ENCODE data around the gene REG3A. TPM values are rescaled to one million over a fixed set of nuclear protein-coding genes. Genes with fewer than 3 reads are reported as not detected.

The REG3A gene
- total and polyA plus RNA-seq, 2 donors = not detected

DNA sequence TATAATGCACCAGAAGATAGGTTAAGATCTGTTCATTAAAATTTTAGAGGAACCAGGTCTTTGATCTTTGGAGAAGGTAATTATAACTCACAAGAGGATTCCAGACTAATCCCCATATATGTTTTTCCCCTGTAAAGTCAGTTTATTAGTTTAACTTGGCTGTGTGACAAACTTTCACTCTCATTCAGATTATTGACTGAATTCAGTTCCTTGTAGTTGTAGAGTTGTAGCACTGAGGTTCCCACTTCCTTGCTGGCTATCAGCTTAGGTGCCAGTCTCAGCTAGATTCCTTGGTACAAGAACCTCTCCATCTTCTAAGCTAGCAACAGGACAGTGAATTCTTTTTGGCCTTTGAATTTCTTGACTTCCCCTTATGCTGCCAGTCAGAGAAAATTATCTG, 20.1 kb downstream of the REG3A start:
- no peaks in the 10 kb centered on the region for H3K36me3 ChIP-seq (ENCODE audit: insufficient read depth)
- H3K4me3 ChIP-seq (ENCODE audit: low read depth, low read length) = no peak overlapping the region
- H3K4me1 ChIP-seq (ENCODE audit: insufficient read depth) = no peaks in the 10 kb centered on the region
- DNase-seq (ENCODE audit: extremely low spot score) = no peak
- no peak overlapping the region for H3K27ac ChIP-seq (ENCODE audit: low read depth)

DNA sequence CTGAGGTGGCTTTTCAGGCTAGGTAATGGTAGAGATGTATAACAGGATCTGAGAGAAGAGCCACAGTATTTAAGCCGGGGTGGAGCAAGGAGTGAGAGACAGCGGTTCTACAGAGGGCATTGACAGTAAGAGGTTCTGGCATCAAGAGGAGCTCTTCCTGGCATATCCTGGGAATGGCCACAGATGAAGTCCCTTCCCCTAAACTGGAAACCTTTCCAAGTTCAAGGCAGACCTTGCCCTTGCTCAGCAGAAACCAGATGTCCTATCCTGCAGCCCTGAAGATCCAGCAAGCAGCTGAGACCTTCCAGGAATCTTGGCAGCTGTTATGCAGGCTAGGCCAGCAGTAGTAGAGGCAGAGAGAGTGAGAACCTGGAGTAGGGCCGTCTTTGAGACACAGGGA, 21.2 kb downstream of the REG3A start:
- DNase-seq (ENCODE audit: extremely low spot score) = no peak
- no peak overlapping the region for H3K4me3 ChIP-seq (ENCODE audit: low read depth, low read length)
- H3K4me1 ChIP-seq (ENCODE audit: insufficient read depth) = no peaks in the 10 kb centered on the region
- H3K27ac ChIP-seq (ENCODE audit: low read depth) = no peak overlapping the region
- WGBS = 90% methylated on average over 3 of the region's 3 CpGs
- no peaks in the 10 kb centered on the region for H3K36me3 ChIP-seq (ENCODE audit: insufficient read depth)

DNA sequence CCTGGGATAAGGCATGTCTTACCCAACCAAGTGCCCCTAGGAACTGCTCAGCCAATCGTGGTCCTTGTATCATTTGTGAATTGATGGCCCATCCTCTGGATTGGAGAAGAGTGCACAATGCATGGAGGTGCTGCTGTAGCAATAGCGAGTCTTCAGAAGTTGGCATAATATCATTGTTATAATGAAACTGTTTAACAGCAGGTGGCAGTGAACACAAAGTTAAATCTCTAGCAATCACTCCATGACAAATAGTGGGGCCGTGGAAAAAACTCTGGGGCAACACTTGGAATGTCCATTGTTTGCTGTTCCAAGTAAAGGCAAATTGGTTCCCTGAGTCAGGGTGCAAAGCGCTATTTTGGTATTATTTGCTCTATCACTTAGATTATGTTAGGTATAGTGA, 27.9 kb downstream of the REG3A start:
- H3K27ac ChIP-seq (ENCODE audit: low read depth) = no peak overlapping the region
- no peak for DNase-seq (ENCODE audit: extremely low spot score)
- 84% methylated on average over 4 of the region's 4 CpGs for WGBS
- no peak overlapping the region for H3K4me3 ChIP-seq (ENCODE audit: low read depth, low read length)
- H3K4me1 ChIP-seq (ENCODE audit: insufficient read depth) = no peaks in the 10 kb centered on the region
- H3K36me3 ChIP-seq (ENCODE audit: insufficient read depth) = no peaks in the 10 kb centered on the region

DNA sequence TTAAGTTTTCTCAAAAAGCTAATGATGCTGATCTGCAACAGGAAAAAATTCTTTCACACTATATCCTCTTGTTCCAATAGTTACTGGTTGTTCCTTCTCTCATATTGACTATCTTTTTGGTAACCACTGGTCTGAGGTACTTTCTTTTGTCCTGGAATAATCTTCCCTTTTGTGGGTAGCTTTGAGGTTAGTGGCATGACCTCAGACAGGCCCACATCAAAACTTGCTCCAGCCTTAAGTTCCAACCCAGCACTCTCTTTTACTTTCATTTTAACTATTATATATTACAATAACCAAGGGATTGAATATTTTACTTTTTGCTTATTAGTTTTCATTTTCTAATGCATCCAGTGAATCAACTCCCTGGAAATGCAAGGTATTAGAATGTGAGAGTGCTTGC, 29.7 kb downstream of the REG3A start:
- H3K4me1 ChIP-seq (ENCODE audit: insufficient read depth) = no peaks in the 10 kb centered on the region
- no peaks in the 10 kb centered on the region for H3K36me3 ChIP-seq (ENCODE audit: insufficient read depth)
- H3K4me3 ChIP-seq (ENCODE audit: low read depth, low read length) = no peak overlapping the region
- H3K27ac ChIP-seq (ENCODE audit: low read depth) = no peak overlapping the region
- no peak for DNase-seq (ENCODE audit: extremely low spot score)

DNA sequence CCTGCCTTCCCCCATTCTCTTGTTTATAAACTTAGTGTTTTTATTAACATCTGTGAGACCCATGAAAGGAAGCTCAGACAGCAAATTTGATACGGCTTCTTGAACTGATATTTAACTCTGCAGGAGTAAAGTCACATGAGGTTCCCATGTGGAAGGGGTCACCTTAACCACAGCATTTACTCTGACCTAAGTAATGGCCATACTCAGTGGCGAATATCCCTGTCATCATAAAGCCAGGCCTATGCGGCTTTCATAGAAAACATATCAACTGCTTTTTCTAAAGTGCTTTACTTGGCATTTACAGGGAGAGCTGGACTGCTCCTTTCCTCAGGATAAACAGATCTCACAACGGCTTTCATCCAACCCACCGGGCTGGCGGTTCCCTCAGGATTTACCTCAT, 30.3 kb downstream of the REG3A start:
- Histone ChIP-seq H3K4me1 (ENCODE audit: insufficient read depth) (no peaks in the 10 kb centered on the region), H3K27ac (ENCODE audit: low read depth) (no peak overlapping the region), H3K36me3 (ENCODE audit: insufficient read depth) (no peaks in the 10 kb centered on the region), H3K4me3 (ENCODE audit: low read depth, low read length) (no peak overlapping the region)
- 40% methylated on average over 6 of the region's 6 CpGs for WGBS
- no peak for DNase-seq (ENCODE audit: extremely low spot score)

DNA sequence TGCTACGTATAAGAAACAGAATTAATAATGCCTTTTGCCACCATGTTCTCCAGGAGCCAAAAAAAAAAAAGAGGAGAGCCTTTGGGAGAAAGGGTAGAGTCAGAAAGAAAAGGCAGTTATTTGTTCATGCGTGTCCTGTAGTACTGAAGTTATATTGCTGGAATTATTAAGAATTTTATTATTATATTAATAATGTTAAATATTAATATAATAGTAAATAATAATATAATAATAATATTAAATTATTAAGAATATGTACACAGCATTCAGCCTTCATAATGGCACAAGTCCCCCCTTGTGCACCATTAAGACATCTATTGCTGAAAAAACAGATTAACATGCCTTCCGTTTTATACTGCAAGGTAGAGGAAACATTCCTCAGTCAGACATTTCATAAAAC, 31.1 kb downstream of the REG3A start:
- Histone ChIP-seq H3K27ac (ENCODE audit: low read depth) (no peak overlapping the region), H3K4me3 (ENCODE audit: low read depth, low read length) (no peak overlapping the region), H3K36me3 (ENCODE audit: insufficient read depth) (no peaks in the 10 kb centered on the region), H3K4me1 (ENCODE audit: insufficient read depth) (no peaks in the 10 kb centered on the region)
- DNase-seq (ENCODE audit: extremely low spot score) = no peak
- 86% methylated on average over 3 of the region's 3 CpGs for WGBS

DNA sequence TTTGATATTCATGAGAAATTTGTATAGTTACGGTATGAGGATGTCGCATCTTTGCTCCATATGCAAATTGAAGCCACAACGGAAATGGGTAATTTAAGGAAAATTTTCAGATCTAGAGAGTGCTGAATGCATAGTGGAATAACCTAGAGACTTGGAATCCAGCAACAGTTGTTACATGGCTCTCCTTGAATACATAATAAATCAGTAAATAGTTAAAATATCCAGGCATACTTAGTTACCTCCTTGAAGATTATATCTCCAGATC, 33.9 kb downstream of the REG3A start:
- WGBS = 92% methylated on average over 3 of the region's 3 CpGs
- H3K36me3 ChIP-seq (ENCODE audit: insufficient read depth) = no peaks in the 10 kb centered on the region
- no peak overlapping the region for H3K27ac ChIP-seq (ENCODE audit: low read depth)
- DNase-seq (ENCODE audit: extremely low spot score) = no peak
- no peak overlapping the region for H3K4me3 ChIP-seq (ENCODE audit: low read depth, low read length)
- no peaks in the 10 kb centered on the region for H3K4me1 ChIP-seq (ENCODE audit: insufficient read depth)

DNA sequence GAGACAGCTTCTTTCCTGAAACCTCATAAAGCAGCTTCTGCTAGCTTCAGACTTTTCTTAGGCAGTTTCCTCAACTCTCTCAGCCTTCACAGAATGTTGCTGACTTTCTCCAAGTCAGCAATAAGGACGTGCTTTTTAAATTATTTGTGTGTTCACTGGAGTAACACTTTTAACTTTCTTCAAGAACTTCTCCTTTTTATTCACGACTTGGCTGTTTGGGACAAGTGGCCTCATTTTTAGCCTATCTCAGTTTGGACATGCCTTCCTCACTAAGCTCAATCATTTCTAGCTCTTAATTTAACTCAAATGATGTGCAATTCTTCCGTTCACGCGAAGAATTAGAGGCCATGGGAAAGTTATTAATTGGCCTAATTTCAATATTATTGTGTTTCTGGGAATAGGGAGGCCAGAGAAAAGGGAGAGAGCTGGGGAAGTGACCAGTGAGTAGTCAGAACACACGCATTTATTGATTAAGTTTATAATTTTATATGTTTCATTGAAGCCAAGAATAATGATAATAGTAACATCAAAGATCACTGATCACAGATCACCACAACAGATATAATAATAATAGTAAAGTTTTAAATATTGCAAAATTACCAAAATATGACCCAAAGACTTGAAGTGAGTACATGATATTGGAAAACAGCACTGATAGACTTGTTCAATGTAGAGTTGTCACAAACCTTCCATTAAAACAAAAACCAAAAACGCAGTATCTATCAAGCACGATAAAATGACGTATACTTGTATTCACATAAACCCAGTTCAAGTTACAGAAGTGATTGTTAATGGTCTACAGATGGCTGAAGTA, 34.4 kb downstream of the REG3A start:
- Histone ChIP-seq H3K4me3 (ENCODE audit: low read depth, low read length) (no peak overlapping the region), H3K27ac (ENCODE audit: low read depth) (no peak overlapping the region), H3K36me3 (ENCODE audit: insufficient read depth) (no peaks in the 10 kb centered on the region), H3K4me1 (ENCODE audit: insufficient read depth) (no peaks in the 10 kb centered on the region)
- DNase-seq (ENCODE audit: extremely low spot score) = no peak
- WGBS = 74% methylated on average over 9 of the region's 9 CpGs

DNA sequence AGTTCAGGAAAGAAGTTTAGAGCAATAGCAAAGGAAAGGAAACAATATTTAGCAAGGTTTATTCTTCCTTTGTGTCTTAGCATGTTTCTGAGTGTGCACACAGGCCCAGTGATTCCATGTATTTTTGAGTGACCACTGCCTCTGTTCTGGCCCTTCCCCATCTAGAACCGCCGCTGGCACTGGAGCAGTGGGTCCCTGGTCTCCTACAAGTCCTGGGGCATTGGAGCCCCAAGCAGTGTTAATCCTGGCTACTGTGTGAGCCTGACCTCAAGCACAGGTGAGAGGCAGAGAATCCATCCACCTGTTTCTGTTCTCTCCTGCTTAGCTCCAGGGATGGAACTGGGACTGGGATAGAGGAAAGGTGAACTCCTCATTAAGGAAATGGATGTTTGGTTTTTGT, 36.9 kb downstream of the REG3A start:
- Histone ChIP-seq H3K36me3 (ENCODE audit: insufficient read depth) (no peaks in the 10 kb centered on the region), H3K27ac (ENCODE audit: low read depth) (no peak overlapping the region), H3K4me1 (ENCODE audit: insufficient read depth) (no peaks in the 10 kb centered on the region), H3K4me3 (ENCODE audit: low read depth, low read length) (no peak overlapping the region)
- 90% methylated on average over 2 of the region's 2 CpGs for WGBS
- no peak for DNase-seq (ENCODE audit: extremely low spot score)

DNA sequence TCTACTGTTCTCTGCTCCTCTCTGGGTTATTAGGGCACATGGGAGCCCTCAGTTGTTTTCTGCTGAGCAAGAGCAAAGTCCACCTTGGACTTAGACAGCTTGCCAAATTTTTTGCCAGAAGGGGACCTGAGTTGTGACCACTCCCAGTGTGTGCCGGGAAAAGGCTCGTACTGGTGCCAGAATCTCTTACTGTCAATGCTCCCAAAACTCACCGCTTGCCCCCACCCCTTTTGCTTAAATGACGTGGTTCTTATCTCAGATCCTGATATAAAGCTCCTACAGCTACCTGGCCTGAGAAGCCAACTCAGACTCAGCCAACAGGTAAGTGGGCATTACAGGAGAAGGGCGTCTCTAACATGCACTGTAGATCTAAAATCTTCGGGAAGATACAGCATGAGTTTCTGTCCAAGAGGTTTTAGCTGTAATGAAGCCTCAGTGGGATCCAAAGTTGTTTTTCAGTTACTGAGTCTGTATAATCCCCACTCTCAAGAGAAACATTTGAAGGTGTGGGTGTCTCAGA, 39.3 kb downstream of the REG3A start, which contains the start of gene REG1A:
TSS of gene REG1A (plus strand) at position 295 of the 520 bp plus-strand sequence. CDS start 374 bp downstream, outside the sequence.
- WGBS = 72% methylated on average over 6 of the region's 6 CpGs
- Histone ChIP-seq H3K27ac (ENCODE audit: low read depth) (no peak within 1 kb of the TSS), H3K4me3 (ENCODE audit: low read depth, low read length) (no peak within 1 kb of the TSS), H3K4me1 (ENCODE audit: insufficient read depth) (no peaks in the 10 kb centered on the region), H3K36me3 (ENCODE audit: insufficient read depth) (no peaks in the 10 kb centered on the region)
- no peak for DNase-seq (ENCODE audit: extremely low spot score)

DNA sequence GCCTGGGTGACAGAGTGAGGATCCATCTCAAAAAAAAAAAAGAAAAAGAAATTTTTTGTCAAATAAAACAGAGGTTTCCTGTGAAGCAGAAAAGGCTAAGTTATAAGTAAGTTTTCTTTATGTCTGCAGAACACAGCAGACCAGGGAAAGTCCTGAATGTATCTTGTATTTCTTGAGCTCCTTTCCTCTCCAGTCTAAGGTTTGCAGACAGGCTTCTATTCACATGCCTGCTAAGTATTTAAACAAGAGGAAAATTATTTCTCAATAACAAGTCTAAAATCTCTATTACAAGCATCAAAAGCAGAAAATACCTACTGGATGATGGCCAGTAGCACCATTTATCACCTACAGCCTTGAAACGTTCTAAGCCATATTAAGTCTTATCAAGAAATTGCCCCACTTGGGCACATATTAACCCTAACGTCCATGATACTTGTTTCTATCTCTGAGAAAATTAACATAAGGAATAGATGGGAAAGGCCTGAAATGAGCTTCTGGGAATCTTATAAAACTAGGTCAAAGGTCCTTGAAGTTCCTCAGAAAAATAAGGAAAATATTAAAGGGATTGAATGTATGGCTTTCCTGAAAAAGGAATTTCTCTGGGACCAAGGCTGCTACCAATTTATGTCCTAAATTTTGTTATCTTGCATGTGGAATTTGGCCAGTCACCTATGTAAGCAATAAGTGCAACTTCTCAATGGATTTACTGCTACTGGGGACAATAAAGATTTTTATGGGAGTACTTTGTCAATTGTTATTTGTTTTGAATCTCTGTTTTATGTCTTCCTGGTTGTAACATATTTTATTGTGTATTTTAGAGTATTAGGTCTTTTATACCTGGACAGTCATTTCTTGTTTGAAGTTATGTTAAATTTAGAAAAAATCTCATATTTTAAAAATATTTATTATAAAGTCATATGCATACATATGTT, 42.3 kb downstream of the REG3A start:
- H3K36me3 ChIP-seq (ENCODE audit: insufficient read depth) = no peaks in the 10 kb centered on the region
- no peak overlapping the region for H3K27ac ChIP-seq (ENCODE audit: low read depth)
- 49% methylated on average over 2 of the region's 2 CpGs for WGBS
- H3K4me1 ChIP-seq (ENCODE audit: insufficient read depth) = no peaks in the 10 kb centered on the region
- DNase-seq (ENCODE audit: extremely low spot score) = no peak
- no peak overlapping the region for H3K4me3 ChIP-seq (ENCODE audit: low read depth, low read length)

DNA sequence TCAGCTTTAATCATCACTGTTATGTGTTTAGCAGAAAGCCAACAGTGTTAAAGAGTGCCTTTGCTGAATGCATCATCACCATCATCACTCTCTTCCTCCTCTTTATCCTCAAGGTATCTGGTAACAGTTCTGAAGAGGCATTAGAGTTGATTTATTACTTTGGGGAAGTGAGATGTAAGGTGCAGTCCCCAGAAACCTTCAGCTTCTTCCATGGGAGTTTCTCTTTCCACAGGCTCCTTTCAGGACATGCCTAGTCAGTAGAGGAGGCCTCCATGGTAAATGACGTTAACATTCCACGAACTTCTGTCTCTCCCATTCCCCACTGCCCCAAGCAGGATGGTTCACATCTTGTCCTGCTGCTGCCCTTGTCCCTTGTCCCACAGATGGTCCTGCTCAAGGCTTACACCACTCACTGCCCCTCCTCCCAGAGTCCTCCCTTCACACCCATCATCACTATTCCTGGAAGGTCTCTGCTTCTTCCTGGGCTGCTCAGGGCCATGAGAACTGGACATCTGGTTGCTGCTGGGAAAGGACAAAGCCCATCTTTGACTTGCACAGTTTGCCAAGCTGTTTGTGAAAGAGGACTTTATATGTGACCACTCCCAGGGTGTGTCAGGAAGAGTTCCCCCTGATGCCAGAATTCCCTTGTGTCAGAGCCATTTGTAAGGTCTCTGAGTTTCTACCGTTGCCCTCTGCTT, 44.6 kb downstream of the REG3A start:
- H3K36me3 ChIP-seq (ENCODE audit: insufficient read depth) = no peaks in the 10 kb centered on the region
- H3K4me3 ChIP-seq (ENCODE audit: low read depth, low read length) = no peak overlapping the region
- no peak overlapping the region for H3K27ac ChIP-seq (ENCODE audit: low read depth)
- DNase-seq (ENCODE audit: extremely low spot score) = no peak
- no peaks in the 10 kb centered on the region for H3K4me1 ChIP-seq (ENCODE audit: insufficient read depth)
- WGBS = 73% methylated on average over 3 of the region's 3 CpGs

DNA sequence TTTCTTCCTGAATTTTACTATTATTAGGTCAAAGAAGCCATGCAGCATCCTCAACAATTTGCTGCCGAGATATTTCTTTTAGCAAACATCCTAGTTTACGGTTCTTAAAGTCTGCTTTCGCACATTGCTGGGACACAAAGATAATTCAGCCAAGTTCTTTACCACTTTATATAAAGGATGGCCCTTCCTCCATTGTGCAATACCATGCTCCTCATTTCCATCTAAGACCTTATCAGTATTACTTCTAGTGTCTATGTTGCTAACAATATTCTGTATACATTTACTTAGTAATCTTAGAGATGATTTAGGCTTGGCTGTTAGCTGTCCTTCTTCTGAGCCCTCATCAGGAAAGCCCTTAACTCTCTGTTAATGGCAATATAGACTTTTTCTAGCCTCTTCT, 47.3 kb downstream of the REG3A start:
- no peak for DNase-seq (ENCODE audit: extremely low spot score)
- Histone ChIP-seq H3K27ac (ENCODE audit: low read depth) (no peak overlapping the region), H3K36me3 (ENCODE audit: insufficient read depth) (no peaks in the 10 kb centered on the region), H3K4me1 (ENCODE audit: insufficient read depth) (no peaks in the 10 kb centered on the region), H3K4me3 (ENCODE audit: low read depth, low read length) (no peak overlapping the region)
- WGBS = 93% methylated on average over 3 of the region's 3 CpGs

Measured in urinary bladder (tissue), 4 donors.